NCI-H2196 (cell line): Measurements from ENCODE around the gene PAQR3.

ENCODE experiments used
- DNase-seq: peaks from one replicate; lab custom pipeline; 2025; ENCODE audit not compliant: unreplicated experiment; lab: John Stamatoyannopoulos, UW

PAQR3 gene

GRCh38 chr4:78863254-78863869 is 75.9 kb downstream of the PAQR3 start:
- DNase-seq: no peak

- DNase-seq: no peak
Observed at GRCh38 chr4:78862314-78862737, 76.9 kb downstream of the PAQR3 start.
